ENCODE measurements around the gene TMEM178A.

DNA sequence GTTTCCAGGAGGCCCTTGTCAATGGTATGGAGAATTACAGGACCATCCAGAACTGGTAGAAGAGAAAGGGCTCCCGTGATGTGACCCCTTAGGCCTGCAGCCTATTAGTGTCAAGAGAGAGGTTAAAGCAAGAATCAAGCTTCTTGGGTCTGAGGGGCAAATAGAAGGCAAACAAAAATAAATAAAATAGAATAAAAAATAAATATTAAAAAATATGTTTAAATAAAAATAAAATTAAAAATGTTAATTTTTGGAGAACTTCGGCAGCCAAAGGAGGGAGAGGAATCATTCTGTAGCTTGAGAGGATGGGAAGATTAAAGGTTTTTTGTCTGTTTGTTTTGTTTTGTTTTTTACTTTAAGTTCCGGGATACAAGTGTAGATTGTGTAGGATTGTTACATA is 15.2 kb upstream of the TMEM178A start:
- TF ChIP-seq, protein P1, sequence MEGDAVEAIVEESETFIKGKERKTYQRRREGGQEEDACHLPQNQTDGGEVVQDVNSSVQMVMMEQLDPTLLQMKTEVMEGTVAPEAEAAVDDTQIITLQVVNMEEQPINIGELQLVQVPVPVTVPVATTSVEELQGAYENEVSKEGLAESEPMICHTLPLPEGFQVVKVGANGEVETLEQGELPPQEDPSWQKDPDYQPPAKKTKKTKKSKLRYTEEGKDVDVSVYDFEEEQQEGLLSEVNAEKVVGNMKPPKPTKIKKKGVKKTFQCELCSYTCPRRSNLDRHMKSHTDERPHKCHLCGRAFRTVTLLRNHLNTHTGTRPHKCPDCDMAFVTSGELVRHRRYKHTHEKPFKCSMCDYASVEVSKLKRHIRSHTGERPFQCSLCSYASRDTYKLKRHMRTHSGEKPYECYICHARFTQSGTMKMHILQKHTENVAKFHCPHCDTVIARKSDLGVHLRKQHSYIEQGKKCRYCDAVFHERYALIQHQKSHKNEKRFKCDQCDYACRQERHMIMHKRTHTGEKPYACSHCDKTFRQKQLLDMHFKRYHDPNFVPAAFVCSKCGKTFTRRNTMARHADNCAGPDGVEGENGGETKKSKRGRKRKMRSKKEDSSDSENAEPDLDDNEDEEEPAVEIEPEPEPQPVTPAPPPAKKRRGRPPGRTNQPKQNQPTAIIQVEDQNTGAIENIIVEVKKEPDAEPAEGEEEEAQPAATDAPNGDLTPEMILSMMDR (IDR thresholded peaks at IDR 0.05), result no peak
- TF ChIP-seq EZH2 (IDR thresholded peaks at IDR 0.05; ENCODE audit: borderline replicate concordance, insufficient read depth, low read depth, low read length, poor library complexity, severe bottlenecking), result no peak

Data from B cell (primary cell).